Glutamatergic neuron (in vitro differentiated cells): ENCODE measurements around the gene SPECC1. TPM values are rescaled to one million over a fixed set of nuclear protein-coding genes. Genes with fewer than 3 reads are reported as not detected.

Experiments
- DNase-seq: peaks from one replicate; pipeline ENCODE4 v3.0.0; 2022
- H3K27ac Mint-ChIP-seq: one replicate; pipeline ENCODE4 v1.8.0; 2020; ENCODE audit warnings: mild to moderate bottlenecking, mixed read lengths, inconsistent platforms; ENCODE audit not compliant: unreplicated experiment
- H3K27me3 Mint-ChIP-seq: one replicate; pipeline ENCODE4 v1.8.0; 2020; ENCODE audit warnings: mild to moderate bottlenecking, moderate library complexity, mixed read lengths, inconsistent platforms; ENCODE audit not compliant: unreplicated experiment
- H3K36me3 Mint-ChIP-seq: one replicate; pipeline ENCODE4 v1.8.0; 2020; ENCODE audit warnings: mild to moderate bottlenecking, mixed read lengths, inconsistent platforms; ENCODE audit not compliant: unreplicated experiment
- H3K4me1 Mint-ChIP-seq: one replicate; pipeline ENCODE4 v1.8.0; 2020; ENCODE audit warnings: mild to moderate bottlenecking, low read depth, mixed read lengths, inconsistent platforms; ENCODE audit not compliant: unreplicated experiment
- H3K4me3 Mint-ChIP-seq: one replicate; pipeline ENCODE4 v1.8.0; 2020; ENCODE audit warnings: mild to moderate bottlenecking, mixed read lengths, inconsistent platforms; ENCODE audit not compliant: unreplicated experiment
- H3K9me3 Mint-ChIP-seq: one replicate; pipeline ENCODE4 v1.8.0; 2020; ENCODE audit warnings: mild to moderate bottlenecking, moderate library complexity, mixed read lengths, inconsistent platforms; ENCODE audit not compliant: unreplicated experiment
- CTCF ChIP-seq: fragments of 200-600 bp; sonication (generic); IDR thresholded peaks from one replicate; pipeline ENCODE4 v1.5.0; 2021; ENCODE audit not compliant: partially characterized antibody, unreplicated experiment
- total RNA-seq: library from RNA; stranded (reverse); fragmentation: NEBNext Ultra II Directional; extraction: Animal tissue kit (Norgen Biotek cat#: 25700); gene quantifications from one replicate; pipeline ENCODE4 v1.2.1, GENCODE V29; 2021; ENCODE audit not compliant: unreplicated experiment

SPECC1 gene
- total RNA-seq, 1 donor from 2014 or later, result 60.6 TPM

- no peak for TF ChIP-seq CTCF
- no peak overlapping the region for H3K27ac Mint-ChIP-seq
These were observed 204.3 kb downstream of the SPECC1 start for GRCh38 chr17:20213449-20213848.

DNA sequence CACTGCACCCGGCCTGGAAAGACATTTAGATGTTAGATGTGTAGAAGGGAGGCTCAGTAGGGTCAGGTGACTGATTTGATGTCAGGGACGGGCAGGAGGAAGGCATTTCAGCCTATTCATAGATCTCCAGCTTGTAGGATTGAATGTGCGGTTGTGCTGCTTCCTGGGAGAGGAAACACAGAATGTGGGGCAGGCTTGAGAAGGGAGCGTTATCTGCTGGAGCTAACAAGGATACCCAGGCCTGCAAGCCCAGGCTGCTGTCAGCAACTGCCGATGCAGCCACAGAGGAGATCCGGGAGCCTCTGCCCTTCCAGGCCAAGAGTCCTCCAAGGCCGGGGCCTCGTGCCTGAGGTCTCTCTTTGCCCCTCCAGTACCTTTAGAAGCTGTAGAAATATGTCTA lies 205.6 kb downstream of the SPECC1 start:
- Mint-ChIP-seq H3K27me3 (no peaks in the 10 kb centered on the region), H3K4me1 (peaks cover 4% of the 10 kb centered on the region), H3K36me3 (no peaks in the 10 kb centered on the region)

More at GRCh38 chr17:20213449-20213848, 204.3 kb downstream of the SPECC1 start:
- H3K9me3 Mint-ChIP-seq, result no peaks in the 10 kb centered on the region
- no peaks in the 10 kb centered on the region for H3K27me3 Mint-ChIP-seq
- H3K4me1 Mint-ChIP-seq, result peaks cover 4% of the 10 kb centered on the region
- no peaks in the 10 kb centered on the region for H3K36me3 Mint-ChIP-seq
- DNase-seq, result no peak
- no peak overlapping the region for H3K4me3 Mint-ChIP-seq

DNA sequence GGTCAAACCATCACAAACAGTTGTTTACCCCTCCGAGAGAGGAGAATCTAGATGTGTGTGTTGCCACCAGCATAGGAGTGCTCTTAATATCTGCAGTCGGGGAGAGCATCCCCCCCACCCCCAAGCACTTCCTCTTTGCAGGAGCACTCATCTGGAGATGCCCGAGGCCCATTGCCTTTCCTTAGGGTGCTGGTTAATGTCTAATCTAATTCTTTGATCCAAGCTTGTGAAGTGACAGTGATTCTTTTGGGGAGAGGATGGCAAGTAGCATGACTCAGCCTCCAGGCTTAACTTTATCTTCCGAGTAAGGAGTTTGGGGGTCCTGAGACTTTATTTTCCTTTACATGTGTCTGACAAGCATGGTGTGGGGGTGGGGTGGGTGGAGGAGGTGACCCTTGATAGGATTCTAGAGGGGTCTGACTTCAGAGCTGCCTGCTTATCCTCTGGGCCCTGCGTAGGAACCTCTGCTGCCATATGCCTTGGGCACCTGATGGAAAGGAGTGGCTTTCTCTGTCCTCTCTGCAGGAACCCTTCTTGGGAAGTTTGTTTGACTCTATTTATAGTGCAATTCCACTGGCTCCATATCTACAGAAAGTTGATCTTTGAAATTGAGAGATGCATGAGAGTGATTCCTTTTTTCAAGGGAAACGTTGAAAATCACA lies 207.1 kb downstream of the SPECC1 start:
- Mint-ChIP-seq H3K27ac (no peak overlapping the region), H3K4me3 (no peak overlapping the region), H3K27me3 (no peaks in the 10 kb centered on the region), H3K36me3 (no peaks in the 10 kb centered on the region), H3K9me3 (no peaks in the 10 kb centered on the region), H3K4me1 (peaks cover 4% of the 10 kb centered on the region)
- DNase-seq, result no peak
- TF ChIP-seq CTCF, result no peak

More for the DNA sequence above, 205.6 kb downstream of the SPECC1 start:
- DNase-seq, result no peak
- TF ChIP-seq CTCF, result no peak
- no peaks in the 10 kb centered on the region for H3K9me3 Mint-ChIP-seq
- no peak overlapping the region for H3K4me3 Mint-ChIP-seq
- no peak overlapping the region for H3K27ac Mint-ChIP-seq

DNA sequence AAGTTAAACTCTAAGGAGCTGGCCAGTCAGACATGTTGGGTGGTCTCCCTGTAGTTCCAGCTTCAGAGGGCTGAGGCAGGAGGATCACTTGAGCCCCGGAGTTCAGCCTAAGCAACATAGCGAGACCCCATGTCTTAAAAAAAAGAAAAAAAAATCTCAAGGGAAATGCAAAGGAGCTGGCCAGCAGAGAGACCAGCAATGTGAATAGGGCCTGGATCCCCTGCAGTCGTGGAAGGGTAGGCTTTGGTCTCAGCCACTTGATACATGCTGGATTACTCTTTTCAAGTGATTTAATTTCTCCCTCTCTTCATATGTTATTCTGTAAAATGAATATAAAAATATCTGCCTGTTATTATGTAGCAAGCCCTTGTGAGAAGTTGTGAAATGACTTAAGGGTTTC lies 207.7 kb downstream of the SPECC1 start:
- Mint-ChIP-seq H3K4me1 (peaks cover 4% of the 10 kb centered on the region), H3K27ac (no peak overlapping the region)
- no peak for DNase-seq

More for the DNA sequence above, 207.7 kb downstream of the SPECC1 start:
- no peak for TF ChIP-seq CTCF
- H3K36me3 Mint-ChIP-seq, result no peaks in the 10 kb centered on the region
- no peak overlapping the region for H3K4me3 Mint-ChIP-seq
- H3K27me3 Mint-ChIP-seq, result no peaks in the 10 kb centered on the region
- no peaks in the 10 kb centered on the region for H3K9me3 Mint-ChIP-seq
